ENCODE results near the gene GLP1R.

- TF ChIP-seq ZNF580 (tag by site-specific recombination; IDR thresholded peaks at IDR 0.05): peak; percentile 93
- TF ChIP-seq ZNF704 (tag by site-specific recombination; IDR thresholded peaks at IDR 0.05): no peak
- TF ChIP-seq ZNF24 (tag by site-specific recombination; IDR thresholded peaks at IDR 0.05): peak; percentile 57; the same call in 1 of the 2 replicates
- TF ChIP-seq CTCF (tag by site-specific recombination; IDR thresholded peaks at IDR 0.05): no peak
- peak; percentile 68; the same call in 1 of the 2 replicates for TF ChIP-seq KLF16 (tag by site-specific recombination; IDR thresholded peaks at IDR 0.05)
- peak; percentile 98 for TF ChIP-seq ZNF423 (tag by site-specific recombination; IDR thresholded peaks at IDR 0.05)
- TF ChIP-seq ZNF521 (tag by site-specific recombination; IDR thresholded peaks at IDR 0.05): no peak
- no peak for TF ChIP-seq HOXA7 (CRISPR knock-in tag; IDR thresholded peaks at IDR 0.05; ENCODE audit: borderline replicate concordance)
- peak; percentile 94 for TF ChIP-seq ZNF335 (tag by site-specific recombination; conservative IDR thresholded peaks at IDR 0.05)
- no peak for TF ChIP-seq ZNF433 (tag by site-specific recombination; IDR thresholded peaks at IDR 0.05; ENCODE audit: low read depth)
- no peak for TF ChIP-seq PRDM1 (tag by site-specific recombination; IDR thresholded peaks at IDR 0.05)
- no peak for TF ChIP-seq BCL11A (tag by site-specific recombination; IDR thresholded peaks at IDR 0.05; ENCODE audit: low read depth)
- TF ChIP-seq ZBTB1 (tag by site-specific recombination; IDR thresholded peaks at IDR 0.05): no peak
Observed at GRCh38 chr6:39059496-39060310, 11.1 kb downstream of the GLP1R start.

Measured in HEK293 (cell line).